Breast epithelium (tissue), 3 donors: ENCODE results near the gene BRAF.

ENCODE experiments used
- POLR2A ChIP-seq: fragments of 450-650 bp; IDR thresholded peaks from one replicate; pipeline ENCODE4 v1.6.1; 2016; ENCODE audit warnings: antibody characterized with exemption, mild to moderate bottlenecking, moderate library complexity
- TF ChIP-seq, protein P1 (sequence below), 3 donors: fragments of 450-650 bp; IDR thresholded peaks; one replicate each; pipeline ENCODE4 v1.5.1; 2016 to 2017; ENCODE audit warnings: antibody characterized with exemption in 3 of 3, mild to moderate bottlenecking in 3 of 3, moderate library complexity in 3 of 3

GRCh38 chr7:140673774-140674155, 251.0 kb downstream of the BRAF start:
- TF ChIP-seq POLR2A = no peak
- TF ChIP-seq, protein P1, sequence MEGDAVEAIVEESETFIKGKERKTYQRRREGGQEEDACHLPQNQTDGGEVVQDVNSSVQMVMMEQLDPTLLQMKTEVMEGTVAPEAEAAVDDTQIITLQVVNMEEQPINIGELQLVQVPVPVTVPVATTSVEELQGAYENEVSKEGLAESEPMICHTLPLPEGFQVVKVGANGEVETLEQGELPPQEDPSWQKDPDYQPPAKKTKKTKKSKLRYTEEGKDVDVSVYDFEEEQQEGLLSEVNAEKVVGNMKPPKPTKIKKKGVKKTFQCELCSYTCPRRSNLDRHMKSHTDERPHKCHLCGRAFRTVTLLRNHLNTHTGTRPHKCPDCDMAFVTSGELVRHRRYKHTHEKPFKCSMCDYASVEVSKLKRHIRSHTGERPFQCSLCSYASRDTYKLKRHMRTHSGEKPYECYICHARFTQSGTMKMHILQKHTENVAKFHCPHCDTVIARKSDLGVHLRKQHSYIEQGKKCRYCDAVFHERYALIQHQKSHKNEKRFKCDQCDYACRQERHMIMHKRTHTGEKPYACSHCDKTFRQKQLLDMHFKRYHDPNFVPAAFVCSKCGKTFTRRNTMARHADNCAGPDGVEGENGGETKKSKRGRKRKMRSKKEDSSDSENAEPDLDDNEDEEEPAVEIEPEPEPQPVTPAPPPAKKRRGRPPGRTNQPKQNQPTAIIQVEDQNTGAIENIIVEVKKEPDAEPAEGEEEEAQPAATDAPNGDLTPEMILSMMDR (IDR thresholded peaks at IDR 0.05) = no peak
